Measurements from ENCODE around the gene WDR46.

Gene WDR46

DNA sequence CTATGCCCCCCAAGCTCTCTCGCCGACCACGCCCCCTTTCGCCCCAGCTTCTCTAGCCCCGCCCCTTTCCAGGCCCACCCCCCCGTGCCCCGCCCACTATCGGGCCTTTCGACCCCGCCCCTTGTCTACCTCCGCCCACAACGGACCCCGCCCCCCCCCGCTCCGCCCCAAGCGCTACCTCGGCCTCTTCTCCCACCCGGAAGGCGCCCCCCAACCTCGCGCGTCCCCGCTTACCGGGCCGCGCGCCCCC, 28.3 kb upstream of the WDR46 start:
- TF ChIP-seq, protein P1, sequence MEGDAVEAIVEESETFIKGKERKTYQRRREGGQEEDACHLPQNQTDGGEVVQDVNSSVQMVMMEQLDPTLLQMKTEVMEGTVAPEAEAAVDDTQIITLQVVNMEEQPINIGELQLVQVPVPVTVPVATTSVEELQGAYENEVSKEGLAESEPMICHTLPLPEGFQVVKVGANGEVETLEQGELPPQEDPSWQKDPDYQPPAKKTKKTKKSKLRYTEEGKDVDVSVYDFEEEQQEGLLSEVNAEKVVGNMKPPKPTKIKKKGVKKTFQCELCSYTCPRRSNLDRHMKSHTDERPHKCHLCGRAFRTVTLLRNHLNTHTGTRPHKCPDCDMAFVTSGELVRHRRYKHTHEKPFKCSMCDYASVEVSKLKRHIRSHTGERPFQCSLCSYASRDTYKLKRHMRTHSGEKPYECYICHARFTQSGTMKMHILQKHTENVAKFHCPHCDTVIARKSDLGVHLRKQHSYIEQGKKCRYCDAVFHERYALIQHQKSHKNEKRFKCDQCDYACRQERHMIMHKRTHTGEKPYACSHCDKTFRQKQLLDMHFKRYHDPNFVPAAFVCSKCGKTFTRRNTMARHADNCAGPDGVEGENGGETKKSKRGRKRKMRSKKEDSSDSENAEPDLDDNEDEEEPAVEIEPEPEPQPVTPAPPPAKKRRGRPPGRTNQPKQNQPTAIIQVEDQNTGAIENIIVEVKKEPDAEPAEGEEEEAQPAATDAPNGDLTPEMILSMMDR (IDR thresholded peaks at IDR 0.05) = no peak
- Histone ChIP-seq H3K27ac (peak overlapping the region; percentile 78 to 90), H3K4me3 (peak overlapping the region; percentile 70)
- no peak for DNase-seq (ENCODE audit: low spot score)

DNA sequence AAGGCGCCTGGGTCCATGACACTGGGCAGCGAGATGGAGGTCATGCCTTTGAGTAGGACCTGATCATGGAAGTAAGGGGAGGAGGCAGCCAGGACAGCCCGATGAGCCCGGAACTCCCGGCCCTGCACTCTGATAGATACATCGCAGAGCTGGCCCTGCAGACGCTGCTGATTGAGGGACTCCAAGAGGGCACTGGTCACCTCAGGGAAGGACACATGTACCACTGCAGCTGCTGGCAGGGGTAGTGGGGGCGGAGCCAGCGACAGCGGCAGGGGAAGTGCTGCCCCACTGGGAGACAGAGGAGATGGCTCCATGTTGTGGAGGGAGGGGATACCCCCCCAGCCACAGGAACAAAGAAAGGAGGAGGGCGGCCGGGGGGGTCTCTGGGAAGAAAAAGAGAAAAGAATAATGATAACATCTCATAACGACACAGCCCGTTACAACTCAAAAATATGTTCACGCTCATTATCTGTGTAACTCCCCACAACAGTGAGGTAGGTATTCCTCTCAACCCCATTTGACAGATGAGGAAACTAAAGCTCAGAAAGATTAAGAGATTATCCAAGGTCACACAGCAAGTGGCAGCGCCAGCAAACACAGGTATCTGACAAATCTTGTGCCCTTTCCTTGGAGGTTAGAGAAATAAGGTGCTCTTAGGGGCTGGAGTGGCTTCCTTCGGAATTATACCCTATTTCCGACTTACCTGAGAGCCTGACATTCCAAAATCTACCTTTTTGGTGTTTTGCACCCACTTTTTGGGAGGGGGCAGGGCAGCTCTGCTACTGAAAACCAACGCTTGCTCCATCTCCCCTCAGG, 27.8 kb upstream of the WDR46 start:
- DNase-seq (ENCODE audit: low spot score) = peak; percentile 76
- TF ChIP-seq, protein P1 (IDR thresholded peaks at IDR 0.05) = no peak
- peak overlapping the region; percentile 78 to 90 for H3K27ac ChIP-seq
- peak overlapping the region; percentile 70 for H3K4me3 ChIP-seq

DNA sequence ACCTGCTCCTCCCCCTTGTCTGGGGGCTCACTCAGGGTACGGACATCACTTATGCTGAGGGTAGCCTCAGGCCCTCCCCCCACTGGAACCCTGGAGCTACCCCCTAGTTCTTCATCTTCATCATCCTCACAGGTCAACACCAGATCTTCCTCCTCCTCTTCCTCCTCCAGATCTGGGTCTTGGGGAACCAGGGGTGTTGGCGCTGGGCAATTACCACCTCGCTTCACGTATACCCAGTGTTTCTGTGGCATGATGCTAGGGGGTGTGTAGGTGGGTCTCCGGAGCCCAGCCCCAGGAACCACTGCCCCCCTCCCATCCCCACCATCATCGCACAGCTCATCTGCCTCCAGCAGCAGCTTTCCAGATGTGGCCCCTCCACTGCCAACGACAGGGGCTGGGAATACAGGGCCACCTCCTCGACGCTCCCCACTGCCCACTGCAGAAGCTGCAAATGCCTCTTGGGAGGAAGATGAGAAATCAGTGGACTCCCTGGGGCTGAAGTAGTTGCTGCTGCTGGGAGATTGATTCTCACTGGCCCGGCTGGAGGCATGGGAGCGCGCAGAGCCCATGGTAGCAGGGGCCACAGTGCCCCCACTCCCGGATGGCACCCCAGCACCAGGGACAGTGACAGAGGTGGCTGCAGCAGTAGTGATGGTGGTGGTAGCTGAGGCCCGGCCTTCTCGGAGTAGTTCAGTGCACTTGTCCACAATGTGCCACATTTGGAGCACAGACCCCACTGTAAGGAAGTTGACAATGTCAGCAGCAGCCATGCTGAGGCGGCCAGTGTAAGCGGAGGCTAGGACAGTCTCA, 27.0 kb upstream of the WDR46 start:
- Histone ChIP-seq H3K27ac (peak overlapping the region in 1 of 2 donors; percentile 97), H3K4me3 (no peak overlapping the region)
- TF ChIP-seq, protein P1 (IDR thresholded peaks at IDR 0.05) = no peak
- DNase-seq (ENCODE audit: low spot score) = peak; percentile 72

DNA sequence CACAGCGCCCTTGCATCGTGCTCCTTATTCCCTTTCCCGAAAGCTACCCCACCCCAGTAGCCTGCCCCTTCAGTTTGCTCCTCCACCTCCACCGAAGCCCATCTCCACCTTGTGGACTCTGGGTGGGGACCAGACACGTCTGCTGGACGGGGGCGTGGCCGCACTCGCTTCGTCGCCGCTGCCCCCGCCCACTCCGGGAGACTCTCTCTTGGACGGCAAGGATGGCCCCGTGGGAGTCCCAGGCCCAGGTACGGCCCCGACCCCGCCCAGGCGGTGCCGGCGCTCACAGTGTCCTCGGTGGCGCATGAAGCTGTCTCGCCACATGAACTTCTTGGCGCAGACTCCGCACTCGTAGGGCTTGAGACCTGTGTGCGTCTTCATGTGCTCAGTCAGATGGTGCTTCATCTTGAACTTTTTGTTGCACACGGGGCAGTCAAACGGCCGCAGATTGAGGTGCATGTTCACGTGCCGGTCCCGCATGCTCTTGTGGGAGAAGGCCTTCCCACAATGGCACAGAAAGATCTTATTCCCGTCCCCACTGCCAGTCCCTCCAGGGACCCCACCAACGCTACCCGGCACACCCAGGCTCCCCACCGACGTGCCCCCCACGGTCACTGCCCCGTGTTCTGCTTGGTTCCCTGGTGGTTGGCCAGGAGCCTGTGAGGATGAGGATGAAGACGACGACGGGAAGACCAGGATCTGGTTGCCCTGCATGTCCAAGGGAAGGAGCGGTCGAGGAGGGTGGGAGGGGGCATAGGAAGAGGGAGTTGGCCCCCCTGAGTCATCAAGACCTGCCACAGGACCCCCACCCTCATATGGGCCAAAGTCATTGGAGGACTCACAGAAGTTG, 26.1 kb upstream of the WDR46 start:
- peak; percentile 81 for DNase-seq (ENCODE audit: low spot score)
- Histone ChIP-seq H3K27ac (peak overlapping the region; percentile 89 to 97), H3K4me3 (peak overlapping the region; percentile 73)
- TF ChIP-seq, protein P1 (IDR thresholded peaks at IDR 0.05) = no peak

DNA sequence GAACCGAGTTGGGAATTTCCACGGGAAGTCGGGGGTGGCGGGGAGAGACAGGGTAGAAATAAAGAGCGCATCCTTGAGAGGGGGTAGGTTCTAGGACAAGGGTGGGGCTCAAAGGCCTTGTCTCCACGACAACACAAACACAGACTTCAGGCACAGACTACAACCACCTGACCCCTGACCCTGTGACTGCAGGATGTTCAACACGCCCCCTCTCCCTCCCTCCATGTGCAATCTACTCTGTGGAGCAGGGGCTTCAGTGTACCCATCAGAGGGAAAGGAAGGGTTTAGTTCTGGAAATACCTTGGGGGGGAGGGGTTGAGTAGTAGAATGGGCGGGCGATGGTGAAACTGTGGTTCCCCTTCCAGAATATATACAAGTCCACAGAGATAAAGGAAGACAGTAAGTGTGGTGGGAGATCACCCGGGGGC, 25.5 kb upstream of the WDR46 start:
- DNase-seq (ENCODE audit: low spot score) = peak; percentile 86
- peak overlapping the region; percentile 73 for H3K4me3 ChIP-seq
- H3K27ac ChIP-seq = peak overlapping the region; percentile 89 to 97
- TF ChIP-seq, protein P1 (IDR thresholded peaks at IDR 0.05) = no peak

DNA sequence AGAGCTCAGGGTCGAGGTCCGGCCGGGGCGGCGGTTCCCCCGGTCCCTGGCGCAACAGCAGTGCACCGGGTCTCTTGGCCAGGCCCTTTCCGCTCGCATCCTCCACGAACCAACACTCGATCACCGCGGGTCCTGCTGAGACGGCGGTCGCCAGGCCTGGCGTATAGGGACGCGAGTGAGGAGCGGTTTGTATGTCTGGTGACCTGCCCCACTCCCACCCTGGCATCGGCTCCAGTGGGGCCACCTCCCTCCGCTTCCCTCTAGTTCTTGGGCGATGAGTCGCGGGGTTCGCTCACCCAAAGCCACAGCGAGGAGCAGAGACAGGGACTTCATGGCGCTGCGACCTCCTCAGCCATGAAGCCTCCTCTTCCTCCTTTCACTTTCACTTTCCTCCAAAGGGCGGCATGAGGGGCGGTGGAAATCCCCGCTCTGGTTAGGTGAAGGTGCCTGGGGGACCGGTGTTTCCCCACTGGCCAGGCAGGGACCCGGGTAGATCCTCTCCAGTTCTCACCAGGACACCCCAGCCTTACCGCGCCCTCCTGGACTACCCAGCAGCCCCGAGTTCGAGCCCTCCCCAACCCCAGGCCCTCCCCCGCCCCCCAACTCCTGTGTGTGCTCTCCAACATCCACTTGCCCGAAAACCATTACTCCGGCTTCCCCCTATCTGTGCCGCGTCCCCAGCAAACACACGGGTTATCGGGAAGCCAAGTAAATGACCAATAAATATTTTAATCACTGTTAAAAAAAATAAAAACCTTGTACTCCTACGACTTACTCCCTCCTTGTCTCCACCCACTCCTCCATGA, 24.9 kb upstream of the WDR46 start, which contains the start of gene TAPBP:
TSS of gene TAPBP (minus strand) at position 370 of the 806 bp plus-strand sequence. CDS start at position 333, 37 bp downstream.
- TF ChIP-seq, protein P1 (IDR thresholded peaks at IDR 0.05) = no peak
- peak within 1 kb of the TSS; percentile 73 for H3K4me3 ChIP-seq
- peak; percentile 83 for DNase-seq (ENCODE audit: low spot score)
- peak within 1 kb of the TSS; percentile 89 to 97 for H3K27ac ChIP-seq

Data from coronary artery (tissue), 2 donors.